Mesenchymal stem cell (in vitro differentiated cells and primary cell): ENCODE results near the gene HOXC13.
A peak's percentile ranks its signal among the peaks of the same experiment; 100 is the strongest.

Source experiments
- DNase-seq: peaks from one replicate; pipeline ENCODE4 v3.0.0-alpha.2; 2013
- H2AFZ ChIP-seq: one replicate; pipeline ENCODE4 v1.6.1; 2013; ENCODE audit warnings: low read depth, mild to moderate bottlenecking, control low read depth, inconsistent platforms, low read length, moderate library complexity
- H2AK5ac ChIP-seq: 2 replicates; pipeline ENCODE4 v1.6.1; 2013; ENCODE audit warnings: low read length, moderate library complexity, mild to moderate bottlenecking, inconsistent platforms; ENCODE audit not compliant: severe bottlenecking
- H2BK120ac ChIP-seq: one replicate; pipeline ENCODE4 v1.6.1; 2013; ENCODE audit warnings: low read depth, mild to moderate bottlenecking, inconsistent platforms, low read length, moderate library complexity
- H2BK12ac ChIP-seq, 2 experiments: one replicate each; pipeline ENCODE4 v1.6.1; 2013; ENCODE audit warnings: inconsistent platforms in 2 of 2, low read length in 2 of 2, mild to moderate bottlenecking in 2 of 2, moderate library complexity in 2 of 2, control low read depth in 1 of 2
- H2BK15ac ChIP-seq: one replicate; pipeline ENCODE4 v1.6.1; 2013; ENCODE audit warnings: mild to moderate bottlenecking, low read depth, inconsistent platforms; ENCODE audit not compliant: poor library complexity, severe bottlenecking
- H2BK5ac ChIP-seq: 2 replicates; pipeline ENCODE4 v1.6.1; 2013; ENCODE audit warnings: low read depth, mild to moderate bottlenecking, low read length, control low read depth, inconsistent platforms; ENCODE audit not compliant: poor library complexity, severe bottlenecking
- H3K14ac ChIP-seq, 2 experiments: one replicate each; pipeline ENCODE4 v1.6.1; 2013; ENCODE audit warnings: inconsistent platforms in 2 of 2, low read length in 2 of 2, control low read depth in 1 of 2, mild to moderate bottlenecking in 1 of 2, moderate library complexity in 1 of 2
- H3K18ac ChIP-seq, 2 experiments: one replicate each; pipeline ENCODE4 v1.6.1; 2013; ENCODE audit warnings: inconsistent platforms in 2 of 2, low read length in 2 of 2, control low read depth in 1 of 2, low read depth in 1 of 2, mild to moderate bottlenecking in 1 of 2
- H3K23ac ChIP-seq, 2 experiments: one replicate each; pipeline ENCODE4 v1.6.1; 2013; ENCODE audit warnings: inconsistent platforms in 2 of 2, low read length in 2 of 2, mild to moderate bottlenecking in 2 of 2, moderate library complexity in 2 of 2, control low read depth in 1 of 2
- H3K27ac ChIP-seq: 2 replicates; pipeline ENCODE4 v1.5.1; 2013; ENCODE audit warnings: mild to moderate bottlenecking, moderate library complexity, low read length, control low read depth, inconsistent platforms; ENCODE audit not compliant: poor library complexity, severe bottlenecking
- H3K27me3 ChIP-seq, 2 experiments: 2 replicates each; pipeline versions ENCODE4 v1.6.1 to v1.7.0; 2013; ENCODE audit warnings: low read length in 2 of 2, mild to moderate bottlenecking in 2 of 2, moderate library complexity in 2 of 2, control low read depth in 1 of 2, inconsistent platforms in 1 of 2; ENCODE audit not compliant: control insufficient read depth in 1 of 2, insufficient read depth in 1 of 2
- H3K36me3 ChIP-seq, 2 experiments: 2 replicates each; pipeline versions ENCODE4 v1.6.1 to v1.7.0; 2013; ENCODE audit warnings: low read length in 2 of 2, control low read depth in 1 of 2, inconsistent platforms in 1 of 2, low read depth in 1 of 2, mild to moderate bottlenecking in 1 of 2; ENCODE audit not compliant: insufficient read depth in 2 of 2, control insufficient read depth in 1 of 2
- H3K4ac ChIP-seq, 2 experiments: one replicate each; pipeline ENCODE4 v1.6.1; 2013; ENCODE audit warnings: inconsistent platforms in 2 of 2, low read length in 2 of 2, mild to moderate bottlenecking in 2 of 2, moderate library complexity in 2 of 2, control low read depth in 1 of 2, low read depth in 1 of 2
- H3K4me1 ChIP-seq: 2 replicates; pipeline ENCODE4 v1.6.1; 2013; ENCODE audit warnings: low read depth, low read length, control low read depth; ENCODE audit not compliant: control insufficient read depth, insufficient read depth
- H3K4me2 ChIP-seq: 2 replicates; pipeline ENCODE4 v1.6.1; 2013; ENCODE audit warnings: low read length, mild to moderate bottlenecking, inconsistent platforms; ENCODE audit not compliant: poor library complexity, severe bottlenecking
- H3K4me3 ChIP-seq, 2 experiments: 2 replicates each; pipeline versions ENCODE4 v1.5.1 to v1.7.0; 2013; ENCODE audit warnings: low read length in 2 of 2, mild to moderate bottlenecking in 2 of 2, control low read depth in 1 of 2, low read depth in 1 of 2; ENCODE audit not compliant: insufficient read depth in 1 of 2
- H3K79me1 ChIP-seq: replicated peaks from 2 replicates; pipeline ENCODE4 v1.6.1; 2013; ENCODE audit warnings: mild to moderate bottlenecking, control low read depth, low read length, inconsistent platforms; ENCODE audit not compliant: poor library complexity, severe bottlenecking
- H3K9ac ChIP-seq: 2 replicates; pipeline ENCODE4 v1.7.0; 2013; ENCODE audit warnings: mild to moderate bottlenecking, low read length, moderate library complexity
- H3K9me3 ChIP-seq: 2 replicates; pipeline ENCODE4 v1.7.0; 2013; ENCODE audit warnings: mild to moderate bottlenecking, low read length; ENCODE audit not compliant: control insufficient read depth
- H4K8ac ChIP-seq: one replicate; pipeline ENCODE4 v1.6.1; 2013; ENCODE audit warnings: inconsistent platforms, mild to moderate bottlenecking, low read length, moderate library complexity
- H4K91ac ChIP-seq: one replicate; pipeline ENCODE4 v1.6.1; 2013; ENCODE audit warnings: mild to moderate bottlenecking, low read length, inconsistent platforms
- WGBS: methylation state at CpG from one replicate; pipeline ENCODE4 v1.1.7; 2013; ENCODE audit warnings: mixed read lengths; 5-methylcytosine and 5-hydroxymethylcytosine counted together

Gene HOXC13

GRCh38 chr12:53958128-53958527 lies 19.5 kb downstream of the HOXC13 start:
- Histone ChIP-seq H3K36me3 (peaks cover 0 to 4% of the 10 kb centered on the region in 2 experiments), H3K4me1 (peaks cover 10% of the 10 kb centered on the region), H3K23ac (no peak overlapping the region), H3K18ac (no peak overlapping the region), H2BK15ac (no peak overlapping the region), H3K79me1 (no peaks in the 10 kb centered on the region), H4K8ac (no peak overlapping the region), H3K9ac (no peak overlapping the region), H3K14ac (no peak overlapping the region), H3K4me2 (no peak overlapping the region), H2BK120ac (no peak overlapping the region), H4K91ac (no peak overlapping the region), H2BK5ac (no peak overlapping the region), H2AFZ (no peak overlapping the region), H2AK5ac (no peak overlapping the region), H2BK12ac (no peak overlapping the region), H3K4ac (no peak overlapping the region), H3K9me3 (peaks cover 18% of the 10 kb centered on the region), H3K4me3 (no peak overlapping the region), H3K27ac (no peak overlapping the region), H3K27me3 (peaks cover 99 to 100% of the 10 kb centered on the region in 2 experiments)
- DNase-seq, result no peak
- WGBS, result 28% methylated on average over 3 of the region's 3 CpGs

GRCh38 chr12:53959314-53959713 lies 20.7 kb downstream of the HOXC13 start:
- Histone ChIP-seq H3K4me1 (peaks cover 13% of the 10 kb centered on the region), H4K8ac (no peak overlapping the region), H2AK5ac (no peak overlapping the region), H2BK15ac (no peak overlapping the region), H2BK120ac (no peak overlapping the region), H3K79me1 (no peaks in the 10 kb centered on the region), H3K18ac (no peak overlapping the region), H3K4me2 (no peak overlapping the region), H4K91ac (no peak overlapping the region), H3K9me3 (peaks cover 18% of the 10 kb centered on the region), H2BK12ac (no peak overlapping the region), H3K4me3 (no peak overlapping the region), H2BK5ac (no peak overlapping the region), H3K4ac (no peak overlapping the region), H3K36me3 (peaks cover 0 to 4% of the 10 kb centered on the region in 2 experiments), H3K9ac (no peak overlapping the region), H3K23ac (no peak overlapping the region), H2AFZ (no peak overlapping the region), H3K14ac (no peak overlapping the region), H3K27ac (no peak overlapping the region), H3K27me3 (peaks cover 99 to 100% of the 10 kb centered on the region in 2 experiments)
- DNase-seq, result no peak
- 34% methylated on average over 4 of the region's 4 CpGs for WGBS

GRCh38 chr12:53960187-53961024 lies 21.8 kb downstream of the HOXC13 start:
- Histone ChIP-seq H3K9ac (no peak overlapping the region), H2BK15ac (no peak overlapping the region), H3K14ac (no peak overlapping the region), H3K9me3 (peaks cover 18% of the 10 kb centered on the region), H2BK5ac (no peak overlapping the region), H3K4me2 (peak overlapping the region; percentile 32), H3K18ac (no peak overlapping the region), H3K27ac (no peak overlapping the region), H3K27me3 (peaks cover 100% of the 10 kb centered on the region in 2 experiments), H4K91ac (no peak overlapping the region), H3K36me3 (no peaks in the 10 kb centered on the region), H2AK5ac (no peak overlapping the region), H2BK120ac (no peak overlapping the region), H4K8ac (no peak overlapping the region), H3K4ac (no peak overlapping the region), H2BK12ac (no peak overlapping the region), H2AFZ (no peak overlapping the region), H3K4me3 (no peak overlapping the region), H3K23ac (no peak overlapping the region), H3K4me1 (peaks cover 9% of the 10 kb centered on the region), H3K79me1 (no peaks in the 10 kb centered on the region)
- DNase-seq, result no peak
- 30% methylated on average over 38 of the region's 39 CpGs for WGBS

- no peak overlapping the region for H2BK120ac ChIP-seq
These were observed 22.6 kb downstream of the HOXC13 start for GRCh38 chr12:53961025-53961761.

More at GRCh38 chr12:53961025-53961761, 22.6 kb downstream of the HOXC13 start:
- H3K9ac ChIP-seq, result no peak overlapping the region
- no peak overlapping the region for H3K18ac ChIP-seq
- no peaks in the 10 kb centered on the region for H3K79me1 ChIP-seq
- H3K27ac ChIP-seq, result no peak overlapping the region
- peaks cover 14% of the 10 kb centered on the region for H3K4me1 ChIP-seq
- H3K4me3 ChIP-seq, result peak overlapping the region in 1 of 2 experiments; percentile 34
- no peak overlapping the region for H3K14ac ChIP-seq
- H2AK5ac ChIP-seq, result no peak overlapping the region
- peaks cover 100% of the 10 kb centered on the region in 2 experiments for H3K27me3 ChIP-seq
- H4K91ac ChIP-seq, result no peak overlapping the region
- H3K36me3 ChIP-seq, result no peaks in the 10 kb centered on the region
- peaks cover 18% of the 10 kb centered on the region for H3K9me3 ChIP-seq
- peak overlapping the region; percentile 14 for H4K8ac ChIP-seq
- 3% methylated on average over 71 of the region's 72 CpGs for WGBS
- H2BK12ac ChIP-seq, result no peak overlapping the region
- peak overlapping the region; percentile 32 for H3K4me2 ChIP-seq
- H2BK5ac ChIP-seq, result no peak overlapping the region
- H3K4ac ChIP-seq, result no peak overlapping the region
- no peak overlapping the region for H3K23ac ChIP-seq
- H2BK15ac ChIP-seq, result no peak overlapping the region
- no peak overlapping the region for H2AFZ ChIP-seq
- no peak for DNase-seq
